CD1c-positive myeloid dendritic cell (primary cell): ENCODE results near the gene RBM44.
"Not testable (repeated sequence)": the region's sequence is repeated elsewhere in the genome, so short reads cannot be mapped to it uniquely, and the experiment has no call there.

Experiments
- DNase-seq: peaks from one replicate; pipeline ENCODE4 v3.0.0-alpha.2; 2016; ENCODE audit errors: extremely low spot score

Gene RBM44

DNA sequence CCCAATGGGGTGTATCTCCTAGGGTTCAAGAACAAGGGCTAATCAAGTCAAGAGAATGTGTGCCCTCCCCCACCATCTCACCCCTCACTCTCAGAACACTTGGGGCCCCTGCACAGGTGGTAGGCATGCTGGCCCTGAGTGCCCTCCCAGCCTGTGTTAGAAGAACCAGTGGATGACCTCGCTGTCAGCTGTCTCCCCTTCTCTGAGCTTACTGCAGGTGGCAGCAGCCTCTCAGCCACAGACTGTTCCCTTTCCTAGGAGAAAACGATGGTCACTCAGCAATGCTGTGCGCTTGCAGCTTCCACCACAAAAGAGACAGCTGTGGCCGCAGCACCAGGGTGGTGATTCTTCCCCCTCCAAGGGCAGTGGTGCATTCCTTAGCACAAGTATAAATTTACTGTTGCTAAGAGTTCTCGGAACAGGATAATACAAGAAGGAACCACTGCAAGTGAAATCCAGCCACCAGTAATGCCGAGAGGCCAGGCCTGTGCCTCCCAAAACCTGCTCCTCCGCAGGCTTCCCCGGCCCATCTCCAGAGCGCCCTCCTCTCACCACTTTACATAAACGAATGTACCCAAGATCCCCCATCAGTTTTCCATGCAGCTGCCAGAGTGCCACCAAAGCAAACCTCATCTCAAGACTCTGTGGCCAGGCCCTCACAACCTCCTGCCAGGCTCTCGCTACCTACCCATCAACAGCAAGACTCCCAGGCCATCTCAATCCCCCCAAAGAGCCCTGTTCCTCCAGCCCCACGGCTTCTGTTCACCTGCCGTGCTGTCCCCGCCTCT is 59.9 kb downstream of the RBM44 start:
- peak; percentile 82 for DNase-seq

DNA sequence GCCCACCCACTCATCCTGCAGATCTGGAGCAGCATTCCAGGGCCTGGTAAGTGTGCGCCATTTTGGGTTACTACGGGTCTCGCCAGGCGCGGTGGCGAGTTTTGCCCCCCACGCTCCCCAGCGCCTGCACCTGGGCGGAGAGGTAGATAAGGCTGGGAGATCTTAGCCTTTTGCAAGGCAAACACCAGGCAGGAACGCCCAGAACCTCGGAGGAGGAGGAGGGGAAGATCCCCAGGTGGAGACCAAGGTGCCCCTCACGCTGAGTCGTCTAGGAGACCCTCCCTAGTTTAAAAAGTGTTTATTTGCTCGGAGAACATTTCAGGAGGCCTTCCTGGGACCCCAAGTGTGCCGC is 60.5 kb downstream of the RBM44 start:
- DNase-seq, result no peak

GRCh38 chr2:237859533-237860272 is 61.1 kb downstream of the RBM44 start, which contains the start of gene RAMP1:
RAMP1 (plus strand) TSS chr2:237859623; CDS start chr2:237859676, 53 bp downstream.
- peak; percentile 48 for DNase-seq

- DNase-seq, result peak; percentile 43
Observed at GRCh38 chr2:237860273-237860935, 61.8 kb downstream of the RBM44 start.

DNA sequence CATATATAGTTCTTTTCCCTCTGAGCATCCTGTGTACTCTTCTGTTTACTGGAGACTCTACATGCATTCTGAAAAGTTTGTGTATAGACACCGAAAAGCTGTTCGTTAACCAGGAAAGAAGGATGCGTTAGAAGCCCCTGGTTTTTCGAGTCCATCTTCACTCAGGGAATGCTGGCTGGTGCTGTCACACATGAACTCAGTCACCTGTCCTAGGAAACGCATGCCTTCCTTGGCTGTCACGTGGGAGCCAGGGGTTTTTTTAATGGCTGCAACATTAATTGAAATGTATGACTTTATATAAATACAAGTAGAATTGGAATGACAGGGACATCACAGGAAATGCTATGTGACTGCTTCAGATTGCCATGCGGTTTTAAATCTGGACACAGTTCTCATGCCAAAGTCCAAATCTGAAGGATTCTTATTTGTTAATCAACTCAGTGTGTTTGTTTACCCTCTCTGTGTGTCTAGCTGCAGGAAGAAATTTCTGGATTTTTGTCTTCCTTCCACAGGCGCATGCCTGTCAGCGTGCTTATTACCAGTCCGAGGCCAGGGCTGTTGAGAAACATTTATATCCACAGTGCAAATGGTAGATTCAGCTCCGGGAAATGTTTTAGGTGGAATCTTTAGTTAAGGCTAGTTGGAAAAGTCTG is 63.4 kb downstream of the RBM44 start:
- no peak for DNase-seq

GRCh38 chr2:237862528-237862895 is 63.9 kb downstream of the RBM44 start:
- no peak for DNase-seq

DNA sequence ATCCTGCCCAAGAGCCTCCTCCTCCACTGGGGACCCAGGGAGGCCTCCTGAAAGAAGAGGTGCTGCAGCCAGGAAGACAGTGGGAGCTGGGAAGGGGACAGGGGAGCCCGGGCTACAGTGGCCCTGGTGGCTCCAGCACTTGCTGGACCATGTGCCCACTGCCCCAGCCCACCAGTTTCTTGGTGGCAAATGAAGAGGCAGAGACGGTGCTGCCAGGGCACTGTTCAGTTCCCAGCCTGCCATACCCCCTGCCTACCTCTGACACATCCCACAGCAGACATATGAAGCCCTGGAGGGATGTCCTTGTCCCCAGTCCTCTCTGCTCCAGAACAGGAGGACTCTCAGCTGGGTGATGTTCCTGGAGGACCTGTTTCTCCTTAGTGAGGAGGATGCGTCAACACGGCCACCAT is 64.5 kb downstream of the RBM44 start:
- DNase-seq, result no peak

DNA sequence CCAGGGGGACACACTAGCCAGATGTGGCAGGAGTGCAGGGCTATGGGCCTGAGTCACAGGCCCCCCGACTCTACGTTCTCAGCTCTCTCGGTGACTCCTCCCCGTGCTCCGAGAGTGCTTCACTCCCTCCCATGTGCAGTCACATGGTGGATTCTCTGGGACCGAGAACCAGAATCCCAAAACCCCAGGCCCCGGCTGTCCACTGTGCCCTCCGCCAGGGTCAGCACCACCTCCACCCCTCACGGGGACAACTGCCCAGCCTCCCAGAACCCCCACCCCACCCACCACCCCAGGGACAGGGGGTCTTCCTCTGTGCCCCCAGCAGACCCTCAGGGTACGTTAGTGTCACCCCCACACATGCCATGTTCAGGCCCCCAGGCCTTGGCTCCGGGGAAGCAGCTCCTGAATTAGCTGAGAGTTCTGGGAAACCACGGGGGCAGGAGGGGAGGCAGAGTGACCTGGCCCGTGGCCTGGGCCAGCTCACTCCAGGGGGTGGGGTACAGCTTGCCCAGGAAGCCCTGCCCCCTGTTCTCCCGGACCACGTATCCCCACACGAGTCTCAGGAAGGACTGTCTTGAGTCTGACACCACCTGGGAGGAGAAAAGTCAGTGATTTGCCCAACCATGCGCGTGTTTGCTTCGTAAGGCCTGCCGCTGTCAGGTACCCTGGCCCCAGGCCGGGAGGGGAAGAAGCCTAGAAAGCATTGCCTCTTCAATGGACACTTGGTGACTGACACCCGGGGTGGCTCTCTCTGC is 65.3 kb downstream of the RBM44 start:
- DNase-seq, result no peak

DNA sequence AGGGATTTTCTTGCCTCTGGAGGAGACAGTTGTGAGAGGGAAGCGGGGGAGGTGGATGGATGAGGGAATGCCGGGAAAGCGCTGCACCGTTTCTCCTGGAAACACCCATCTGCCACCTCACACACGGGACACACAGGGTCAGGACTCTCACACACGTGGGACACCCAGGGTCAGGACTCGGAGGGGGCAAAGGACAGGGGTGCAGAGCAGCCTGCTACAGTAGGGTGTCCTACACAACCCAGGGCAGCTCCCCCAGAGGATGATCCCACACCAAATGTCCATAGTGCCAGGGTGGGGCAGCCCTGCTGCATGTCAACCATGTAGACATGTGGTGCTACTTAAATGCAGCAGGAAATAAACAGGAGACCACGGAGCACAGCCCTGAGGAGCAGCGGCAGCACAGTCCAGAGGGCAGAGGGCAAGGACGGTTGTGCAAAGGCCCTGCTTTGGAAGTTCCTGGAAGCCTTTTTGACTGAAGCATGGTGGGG is 65.9 kb downstream of the RBM44 start:
- DNase-seq, result no peak

DNA sequence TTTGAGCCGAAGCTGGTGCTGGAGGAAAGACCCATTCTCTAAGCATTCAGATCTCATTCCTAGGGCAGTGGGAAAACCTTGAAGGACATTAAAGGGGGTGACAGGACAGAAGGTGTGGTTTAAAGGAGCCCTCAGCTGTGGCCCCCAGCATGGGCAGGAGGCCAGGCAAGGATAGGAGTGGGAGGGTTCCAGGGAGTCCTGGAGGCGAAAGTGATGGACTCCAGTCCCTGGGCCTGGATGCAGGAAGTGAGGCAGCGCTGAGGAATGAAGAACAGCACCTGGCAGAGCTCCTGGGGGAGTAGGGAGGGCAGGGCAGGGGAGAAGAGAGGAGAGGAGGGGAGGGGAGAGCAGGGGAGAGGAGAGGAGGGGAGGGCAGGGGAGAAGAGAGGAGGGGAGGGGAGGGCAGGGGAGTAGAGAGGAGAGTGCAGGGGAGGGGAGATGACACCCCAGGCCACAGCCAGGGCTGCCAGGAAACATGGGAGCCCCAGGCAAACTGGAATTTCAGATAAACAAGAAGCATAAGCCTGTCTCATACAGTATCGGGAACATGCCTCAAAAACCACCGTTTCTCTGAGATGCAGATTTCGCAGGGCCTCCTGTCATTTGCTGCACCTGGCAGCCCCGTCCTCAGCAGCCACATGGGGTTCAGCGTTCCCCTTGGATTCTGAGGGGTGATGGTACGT is 66.5 kb downstream of the RBM44 start:
- no peak for DNase-seq

DNA sequence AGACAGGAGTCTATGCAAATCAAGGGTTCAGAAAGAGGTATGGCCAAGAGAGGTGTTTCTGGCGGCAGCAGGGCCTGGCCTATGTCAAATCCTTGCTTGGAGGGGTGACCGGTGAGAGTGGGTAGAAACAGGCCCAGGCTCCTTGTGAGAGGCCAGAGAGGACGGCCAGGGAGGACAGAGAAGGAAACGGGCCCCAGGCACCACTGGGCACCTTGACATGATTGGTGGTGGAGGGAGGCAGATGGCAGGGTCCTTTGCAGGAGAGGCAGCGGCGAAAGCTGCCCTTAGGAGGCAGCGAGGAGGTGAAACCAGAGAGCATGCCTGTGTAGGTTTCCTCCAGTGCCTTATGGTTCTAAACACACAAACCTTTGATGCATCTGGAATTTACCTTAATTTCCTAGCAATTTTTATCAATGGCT is 67.1 kb downstream of the RBM44 start:
- DNase-seq, result no peak

DNA sequence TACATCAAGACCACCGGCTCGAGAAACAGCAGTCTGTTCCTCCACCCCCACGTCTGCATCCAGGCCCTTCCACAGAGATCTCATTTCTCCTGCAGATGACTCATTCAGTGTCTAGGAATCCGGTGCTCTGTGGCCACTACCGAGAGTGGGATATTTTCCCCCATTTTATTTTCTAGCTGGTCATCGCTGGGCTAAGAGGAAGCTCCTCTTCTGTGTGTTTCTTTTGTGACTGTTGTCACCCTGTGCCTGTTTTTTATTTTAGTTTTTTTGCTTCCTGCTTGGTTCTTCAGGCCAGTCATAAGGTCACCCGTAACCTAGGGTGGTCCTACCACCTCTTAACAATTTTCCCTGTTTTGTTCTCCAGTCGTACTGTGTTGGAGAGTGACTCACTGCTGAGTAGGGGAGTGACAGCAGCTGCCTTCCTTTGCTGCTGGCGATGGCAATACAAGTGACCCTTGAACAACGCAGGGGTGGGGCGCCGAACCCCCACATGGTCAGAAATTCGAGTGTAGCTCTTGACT is 67.6 kb downstream of the RBM44 start:
- DNase-seq, result peak; percentile 57

- DNase-seq, result no peak
Observed at GRCh38 chr2:237867465-237867864, 68.9 kb downstream of the RBM44 start.

DNA sequence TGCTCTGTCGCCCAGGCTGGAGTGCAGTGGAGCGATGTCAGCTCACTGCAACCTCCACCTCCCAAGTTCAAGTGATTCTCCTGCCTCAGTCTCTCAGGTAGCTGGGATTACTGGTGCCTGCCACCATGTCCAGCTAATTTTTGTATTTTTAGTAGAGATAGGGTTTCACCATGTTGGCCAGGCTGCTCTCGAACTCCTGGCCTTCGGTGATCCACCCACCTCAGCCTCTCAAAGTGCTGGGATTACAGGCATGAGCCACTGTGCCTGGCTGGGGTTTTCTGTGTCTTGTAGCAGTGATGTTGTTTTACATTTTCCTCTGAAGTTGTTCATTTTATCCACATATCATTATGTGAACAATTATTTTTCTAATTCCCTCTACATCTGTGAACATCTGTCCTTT is 69.5 kb downstream of the RBM44 start:
- not testable (repeated sequence) for DNase-seq

- peak; percentile 74 for DNase-seq
Observed at GRCh38 chr2:237868631-237869342, 70.2 kb downstream of the RBM44 start.

DNA sequence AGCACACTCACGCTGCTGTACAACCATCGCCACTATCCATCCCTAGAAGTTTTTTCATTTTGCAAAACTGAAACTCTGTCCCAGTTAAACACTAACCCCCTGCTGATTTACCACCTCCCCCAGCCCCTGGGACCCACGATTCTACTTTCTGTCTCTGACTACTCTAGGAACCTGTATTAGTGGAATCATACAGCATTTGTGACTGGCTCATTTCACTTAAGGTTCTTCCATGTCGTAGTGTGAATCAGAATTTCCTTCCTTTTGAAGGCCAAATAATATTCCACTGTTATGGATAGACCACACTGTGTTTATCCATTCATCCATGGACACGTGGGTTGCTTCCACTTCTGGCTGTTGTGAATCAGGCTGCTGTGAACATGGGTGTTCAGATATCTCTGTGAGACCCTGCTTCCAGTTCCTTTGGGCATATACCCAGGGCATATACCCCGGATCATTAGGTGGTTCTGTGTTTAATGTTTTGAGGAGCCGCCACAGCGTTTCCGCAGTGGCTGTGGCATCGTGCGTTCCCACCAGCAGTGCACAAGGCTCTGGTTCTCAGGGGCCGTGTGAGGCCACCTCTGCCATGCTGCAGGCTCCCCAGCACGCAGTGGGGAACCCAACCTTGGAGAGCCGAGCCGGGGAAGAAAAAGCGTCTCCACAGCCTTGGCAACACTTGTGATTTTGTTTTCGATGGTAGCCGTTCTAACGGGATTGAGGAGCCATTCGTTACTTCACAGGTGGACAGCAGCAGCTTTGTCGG is 70.9 kb downstream of the RBM44 start:
- DNase-seq, result no peak

GRCh38 chr2:237870126-237870525 is 71.5 kb downstream of the RBM44 start:
- DNase-seq, result no peak

DNA sequence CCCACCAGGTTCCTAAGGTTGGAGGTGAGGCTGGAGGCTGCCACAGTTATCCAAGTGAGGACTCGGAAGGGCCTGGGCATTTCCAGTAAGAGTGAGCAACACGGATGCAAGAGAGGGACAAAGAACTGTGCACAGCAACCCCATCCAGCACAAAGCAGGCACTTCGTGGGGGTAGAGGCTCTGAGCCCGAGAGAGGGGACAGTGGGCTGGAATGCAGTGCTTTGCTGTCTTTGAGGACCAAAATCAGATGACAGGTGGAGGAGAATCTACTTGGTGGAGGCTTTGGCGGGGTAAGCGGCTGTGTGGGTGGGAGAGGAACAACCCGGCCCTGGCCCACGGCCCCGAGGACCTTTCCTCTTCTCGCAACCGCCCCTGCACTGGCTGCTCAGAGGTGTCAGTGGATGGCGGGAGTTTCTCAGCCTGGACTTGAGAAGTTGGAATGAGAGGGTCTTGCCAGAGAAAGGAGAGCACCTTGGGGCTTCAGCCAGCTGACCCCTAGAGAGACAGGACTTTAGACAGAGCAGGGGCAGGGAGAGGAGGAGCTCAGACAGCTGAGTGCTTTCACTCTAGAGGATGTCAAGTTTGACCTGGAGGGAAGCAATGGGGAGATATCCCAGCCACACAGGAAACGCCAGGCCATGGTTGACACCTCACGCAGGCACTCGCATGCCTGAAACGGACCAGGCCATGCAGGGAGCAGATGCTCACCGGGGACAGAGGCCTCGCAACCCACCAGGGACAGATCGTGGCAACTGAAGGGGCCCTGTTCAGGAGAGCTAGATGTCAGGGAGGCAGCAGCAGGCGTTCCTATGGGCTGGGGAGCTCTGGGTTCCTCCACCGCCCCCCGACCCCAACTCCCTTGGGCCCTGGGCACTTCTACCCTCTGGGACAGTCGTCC is 72.4 kb downstream of the RBM44 start:
- DNase-seq, result peak; percentile 61
